Upper lobe of left lung (tissue), 6 donors: ENCODE measurements around the gene HNRNPU. TPM values are rescaled to one million over a fixed set of nuclear protein-coding genes. Genes with fewer than 3 reads are reported as not detected.

ENCODE experiments used
- ATAC-seq, 2 donors: fragments of 200-7000 bp; cut with Tn5 transposase; one replicate each; pipeline ENCODE4 v1.9.1; 2022; ENCODE audit warnings: mild to moderate bottlenecking in 2 of 2, moderate library complexity in 2 of 2; ENCODE audit not compliant: low FRiP score in 2 of 2
- DNase-seq, 2 donors: peaks; one replicate each; pipeline ENCODE4 v3.0.0-alpha.2; 2019 to 2020
- H3K27ac ChIP-seq, 4 donors: fragments of 200-600 bp; sonication (generic); one replicate each; pipeline ENCODE4 v1.5.1; 2016 to 2019
- H3K27me3 ChIP-seq, 4 donors: fragments of 200-600 bp; sonication (generic); one replicate each; pipeline ENCODE4 v1.5.1; 2017 to 2019
- H3K36me3 ChIP-seq, 4 donors: fragments of 200-600 bp; sonication (generic); one replicate each; pipeline ENCODE4 v1.5.1; 2016 to 2019
- H3K4me1 ChIP-seq, 4 donors: fragments of 200-600 bp; sonication (generic); one replicate each; pipeline ENCODE4 v1.5.1; 2018 to 2019
- H3K4me3 ChIP-seq, 4 donors: fragments of 200-600 bp; sonication (generic); one replicate each; pipeline ENCODE4 v1.5.1; 2017 to 2019; ENCODE audit warnings: mild to moderate bottlenecking in 2 of 4, moderate library complexity in 1 of 4
- H3K9me3 ChIP-seq, 4 donors: fragments of 200-600 bp; sonication (generic); one replicate each; pipeline ENCODE4 v1.5.1; 2018 to 2019
- CTCF ChIP-seq, 6 experiments: fragments of 450-650 bp in 4 of 6; fragments of 200-600 bp in 2 of 6; sonication (generic) in 2 of 6; IDR thresholded peaks; one replicate each; pipeline ENCODE4 v1.5.1; 2016 to 2019; ENCODE audit warnings: antibody characterized with exemption in 6 of 6
- EP300 ChIP-seq, 4 donors: sonication (generic); formaldehyde crosslinking; IDR thresholded peaks; one replicate each; pipeline ENCODE4 v1.5.1; 2017; ENCODE audit warnings: antibody characterized with exemption in 4 of 4, control low read depth in 2 of 4
- POLR2A ChIP-seq, 4 donors: fragments of 450-650 bp; IDR thresholded peaks; one replicate each; pipeline ENCODE4 v1.5.1; 2016 to 2017; ENCODE audit warnings: antibody characterized with exemption in 4 of 4, mild to moderate bottlenecking in 2 of 4
- POLR2AphosphoS5 ChIP-seq, 2 donors: sonication (generic); formaldehyde crosslinking; IDR thresholded peaks; one replicate each; pipeline ENCODE4 v1.5.1; 2017; ENCODE audit warnings: antibody characterized with exemption in 2 of 2
- WGBS, 2 donors: methylation state at CpG; one replicate each; pipeline ENCODE4 v1.1.5; 2017 to 2018; 5-methylcytosine and 5-hydroxymethylcytosine counted together
- total RNA-seq, 6 donors: library from RNA; depleted of rRNA in 4 of 6; stranded (reverse); fragments of >200 nt in 4 of 6; gene quantifications; one replicate each; pipeline versions ENCODE4 v1.1.0 to v1.2.1, GENCODE V29; 2016 to 2021
- donor health status: DM: no; HTN: no; CAD: no; lungs with moderate emphysema.
- donor health status: DM: no; HTN: yes; CAD: no; lungs with severe emphysema.

HNRNPU gene
- total RNA-seq, 6 donors from 2014 or later, result 213 to 505 (median 304) TPM

- Histone ChIP-seq H3K4me1 (peaks cover 41 to 66% (median 49%) of the 10 kb centered on the region in 4 donors), H3K9me3 (no peaks in the 10 kb centered on the region), H3K4me3 (peak overlapping the region; percentile 71 to 97 (median 87)), H3K27ac (peak overlapping the region in 2 of 4 donors; percentile 99 to 100), H3K27me3 (no peaks in the 10 kb centered on the region), H3K36me3 (peaks cover 40 to 60% (median 40%) of the 10 kb centered on the region in 4 donors)
- TF ChIP-seq POLR2A (IDR thresholded peaks at IDR 0.05) (no peak), POLR2AphosphoS5 (IDR thresholded peaks at IDR 0.05) (no peak), EP300 (IDR thresholded peaks at IDR 0.05) (no peak), CTCF (IDR thresholded peaks at IDR 0.05) (no peak)
- DNase-seq (no peak), ATAC-seq (no peak)
- 2 to 12% methylated on average over 2 of the region's 2 CpGs for WGBS, 2 donors
These were observed 3.3 kb downstream of the HNRNPU start for GRCh38 chr1:244860914-244861610.

- no peaks in the 10 kb centered on the region for H3K9me3 ChIP-seq
- H3K27ac ChIP-seq, result peak overlapping the region in 2 of 4 donors; percentile 3 to 11
- no peak for ATAC-seq
- peaks cover 39 to 73% (median 44%) of the 10 kb centered on the region in 4 donors for H3K4me1 ChIP-seq
- peaks cover 50 to 70% (median 50%) of the 10 kb centered on the region in 4 donors for H3K36me3 ChIP-seq
- H3K27me3 ChIP-seq, result no peaks in the 10 kb centered on the region
- H3K4me3 ChIP-seq, result peak overlapping the region in 2 of 4 donors; percentile 71 to 97
- no peak for DNase-seq
- TF ChIP-seq EP300 (IDR thresholded peaks at IDR 0.05) (no peak), POLR2A (IDR thresholded peaks at IDR 0.05) (no peak), CTCF (IDR thresholded peaks at IDR 0.05) (no peak), POLR2AphosphoS5 (IDR thresholded peaks at IDR 0.05) (no peak)
- WGBS, 2 donors, result 67 to 69% methylated on average over 9 of the region's 9 CpGs
These were observed 4.3 kb downstream of the HNRNPU start for GRCh38 chr1:244860078-244860477.

- no peak overlapping the region for H3K4me3 ChIP-seq
- H3K4me1 ChIP-seq, result peaks cover 39 to 85% (median 48%) of the 10 kb centered on the region in 4 donors
- 67 to 79% methylated on average over 1 of the region's 1 CpG for WGBS, 2 donors
- H3K27ac ChIP-seq, result peak overlapping the region in 1 of 4 donors; percentile 4
- no peaks in the 10 kb centered on the region for H3K9me3 ChIP-seq
- DNase-seq (no peak), ATAC-seq (no peak)
- TF ChIP-seq CTCF (IDR thresholded peaks at IDR 0.05) (no peak), EP300 (IDR thresholded peaks at IDR 0.05) (no peak), POLR2A (IDR thresholded peaks at IDR 0.05) (no peak), POLR2AphosphoS5 (IDR thresholded peaks at IDR 0.05) (no peak)
- peaks cover 55 to 88% (median 63%) of the 10 kb centered on the region in 4 donors for H3K36me3 ChIP-seq
- H3K27me3 ChIP-seq, result no peaks in the 10 kb centered on the region
These were observed 6.0 kb downstream of the HNRNPU start for GRCh38 chr1:244858357-244858756.

- no peak for TF ChIP-seq CTCF (IDR thresholded peaks at IDR 0.05)
- TF ChIP-seq POLR2A (IDR thresholded peaks at IDR 0.05), result no peak
- TF ChIP-seq EP300 (IDR thresholded peaks at IDR 0.05), result no peak
- no peak for TF ChIP-seq POLR2AphosphoS5 (IDR thresholded peaks at IDR 0.05)
- Histone ChIP-seq H3K9me3 (no peaks in the 10 kb centered on the region), H3K27ac (peak overlapping the region in 1 of 4 donors; percentile 4), H3K4me1 (peaks cover 39 to 86% (median 48%) of the 10 kb centered on the region in 4 donors), H3K4me3 (no peak overlapping the region), H3K27me3 (no peaks in the 10 kb centered on the region), H3K36me3 (peaks cover 58 to 94% (median 69%) of the 10 kb centered on the region in 4 donors)
- DNase-seq (no peak), ATAC-seq (no peak)
- WGBS, 2 donors, result 62 to 73% methylated on average over 3 of the region's 3 CpGs
These were observed 6.6 kb downstream of the HNRNPU start for GRCh38 chr1:244857761-244858160.
